RWPE1 (cell line): Measurements from ENCODE around the gene C12orf76.

Experiments
- CTCF ChIA-PET: fragments of 350-600 bp; sonication (Branson Sonifier 250); formaldehyde crosslinking; extraction: SDS; loops from one replicate; lab custom pipeline; 2021; lab: Yijun Ruan, JAX
- POLR2A ChIA-PET: fragments of 400-600 bp; formaldehyde crosslinking; extraction: SDS; loops from one replicate; lab custom pipeline; 2020; ENCODE audit warnings: antibody characterized with exemption; ENCODE audit not compliant: low non-redundant PET; lab: Yijun Ruan, JAX
- DNase-seq: peaks from one replicate; pipeline ENCODE4 v3.0.0; 2012; ENCODE audit warnings: low spot score
- H3K27ac ChIP-seq: fragments of 450-650 bp; 2 replicates; pipeline ENCODE4 v1.5.1; 2017
- CTCF ChIP-seq: fragments of 450-650 bp; conservative IDR thresholded peaks from 2 replicates; pipeline ENCODE4 v1.5.1; 2017; ENCODE audit warnings: low read depth, mild to moderate bottlenecking

The C12orf76 gene

GRCh38 chr12:110047297-110047940 lies 903 bp downstream of the C12orf76 start:
- ChIA-PET POLR2A (no interaction called here), CTCF (no interaction called here)
- peak overlapping the region; percentile 70 for H3K27ac ChIP-seq
- DNase-seq: no peak
- no peak for TF ChIP-seq CTCF

GRCh38 chr12:110046451-110047187 lies 1.7 kb downstream of the C12orf76 start:
- ChIA-PET CTCF (no interaction called here), POLR2A (no interaction called here)

GRCh38 chr12:110042264-110042663 lies 6.1 kb downstream of the C12orf76 start:
- DNase-seq: no peak
- ChIA-PET POLR2A (no interaction called here), CTCF (no interaction called here)
- no peak for TF ChIP-seq CTCF
- no peak overlapping the region for H3K27ac ChIP-seq

More at GRCh38 chr12:110046451-110047187, 1.7 kb downstream of the C12orf76 start:
- H3K27ac ChIP-seq: no peak overlapping the region
- no peak for DNase-seq
- TF ChIP-seq CTCF: no peak

- ChIA-PET POLR2A (interaction anchor here (0.6 kb wide), 1 partner anchor 223 kb away, joined by 5 read pairs; no protein-coding TSS in a partner anchor), CTCF (interaction anchor here (0.5 kb wide), 1 partner anchor 35 kb away, joined by 3 read pairs; no protein-coding TSS in a partner anchor)
- peak overlapping the region; percentile 88 for H3K27ac ChIP-seq
- TF ChIP-seq CTCF: no peak
- peak; percentile 88 for DNase-seq
Measured at GRCh38 chr12:110039085-110039807, 9.1 kb downstream of the C12orf76 start.

GRCh38 chr12:110038741-110039084 lies 9.6 kb downstream of the C12orf76 start:
- no peak for DNase-seq
- ChIA-PET CTCF (interaction anchor here (0.6 kb wide), 1 partner anchor 567 kb away, joined by 4 read pairs; no protein-coding TSS in a partner anchor), POLR2A (no interaction called here)
- TF ChIP-seq CTCF: no peak
- no peak overlapping the region for H3K27ac ChIP-seq

GRCh38 chr12:110037315-110037714 lies 11.0 kb downstream of the C12orf76 start:
- H3K27ac ChIP-seq: peak overlapping the region; percentile 28; the same call in 1 of the 2 replicates
- ChIA-PET CTCF (no interaction called here), POLR2A (no interaction called here)
- no peak for DNase-seq
- no peak for TF ChIP-seq CTCF
